Measurements from ENCODE around the gene MED1.
"Not testable (repeated sequence)": the region's sequence is repeated elsewhere in the genome, so short reads cannot be mapped to it uniquely, and the experiment has no call there.

The MED1 gene

DNA sequence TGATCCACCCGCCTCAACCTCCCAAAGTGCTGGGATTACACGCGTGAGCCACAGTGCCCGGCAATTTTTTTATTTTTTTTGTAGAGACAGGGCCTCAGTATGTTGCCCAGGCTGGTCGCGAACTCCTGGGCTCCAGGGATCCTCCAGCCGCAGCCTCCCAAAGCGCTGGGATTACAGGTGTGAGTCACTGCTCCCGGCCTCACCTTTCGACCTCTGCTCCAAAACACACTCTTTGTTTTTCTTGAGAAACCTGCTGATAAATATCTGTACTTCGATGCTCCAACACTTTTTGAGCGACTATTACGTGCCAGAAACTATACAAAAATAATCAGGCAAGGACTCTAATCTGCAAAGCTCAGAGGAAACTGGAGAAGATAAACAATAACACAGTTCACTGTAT is 1.0 kb downstream of the MED1 start:
- DNase-seq (ENCODE audit: low read depth, low spot score): no peak
- H3K4me3 ChIP-seq (ENCODE audit: low read depth, low read length): peak overlapping the region; percentile 99

DNA sequence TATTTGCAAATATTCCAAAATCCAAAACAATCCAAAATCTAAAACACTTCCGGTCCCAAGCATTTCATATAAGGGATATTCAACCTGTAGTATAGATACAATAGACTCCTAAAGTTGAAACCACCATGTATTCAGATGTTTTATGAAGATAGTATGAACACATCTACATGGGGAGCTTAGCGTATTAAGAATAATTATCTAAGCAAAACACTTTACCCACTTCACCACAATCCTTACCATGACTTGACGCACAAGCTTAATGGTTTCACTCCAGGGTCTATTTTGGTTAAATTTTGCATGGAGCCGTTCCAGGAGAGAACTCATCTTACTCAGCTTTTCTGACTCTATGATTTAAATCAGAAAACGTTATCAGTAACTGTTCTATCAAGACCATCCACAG is 3.5 kb downstream of the MED1 start:
- in situ Hi-C loops (cut with HindIII; ENCODE audit: low sequenced_read_pairs): no loop called here
- DNase-seq (ENCODE audit: low read depth, low spot score): no peak
- TF ChIP-seq, protein P1, sequence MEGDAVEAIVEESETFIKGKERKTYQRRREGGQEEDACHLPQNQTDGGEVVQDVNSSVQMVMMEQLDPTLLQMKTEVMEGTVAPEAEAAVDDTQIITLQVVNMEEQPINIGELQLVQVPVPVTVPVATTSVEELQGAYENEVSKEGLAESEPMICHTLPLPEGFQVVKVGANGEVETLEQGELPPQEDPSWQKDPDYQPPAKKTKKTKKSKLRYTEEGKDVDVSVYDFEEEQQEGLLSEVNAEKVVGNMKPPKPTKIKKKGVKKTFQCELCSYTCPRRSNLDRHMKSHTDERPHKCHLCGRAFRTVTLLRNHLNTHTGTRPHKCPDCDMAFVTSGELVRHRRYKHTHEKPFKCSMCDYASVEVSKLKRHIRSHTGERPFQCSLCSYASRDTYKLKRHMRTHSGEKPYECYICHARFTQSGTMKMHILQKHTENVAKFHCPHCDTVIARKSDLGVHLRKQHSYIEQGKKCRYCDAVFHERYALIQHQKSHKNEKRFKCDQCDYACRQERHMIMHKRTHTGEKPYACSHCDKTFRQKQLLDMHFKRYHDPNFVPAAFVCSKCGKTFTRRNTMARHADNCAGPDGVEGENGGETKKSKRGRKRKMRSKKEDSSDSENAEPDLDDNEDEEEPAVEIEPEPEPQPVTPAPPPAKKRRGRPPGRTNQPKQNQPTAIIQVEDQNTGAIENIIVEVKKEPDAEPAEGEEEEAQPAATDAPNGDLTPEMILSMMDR (IDR thresholded peaks at IDR 0.05; ENCODE audit: low read depth, low read length): no peak
- H3K4me3 ChIP-seq (ENCODE audit: low read depth, low read length): no peak overlapping the region

More for the DNA sequence above, 1.0 kb downstream of the MED1 start:
- in situ Hi-C loops (cut with HindIII; ENCODE audit: low sequenced_read_pairs): no loop called here
- TF ChIP-seq, protein P1 (IDR thresholded peaks at IDR 0.05; ENCODE audit: low read depth, low read length): no peak

DNA sequence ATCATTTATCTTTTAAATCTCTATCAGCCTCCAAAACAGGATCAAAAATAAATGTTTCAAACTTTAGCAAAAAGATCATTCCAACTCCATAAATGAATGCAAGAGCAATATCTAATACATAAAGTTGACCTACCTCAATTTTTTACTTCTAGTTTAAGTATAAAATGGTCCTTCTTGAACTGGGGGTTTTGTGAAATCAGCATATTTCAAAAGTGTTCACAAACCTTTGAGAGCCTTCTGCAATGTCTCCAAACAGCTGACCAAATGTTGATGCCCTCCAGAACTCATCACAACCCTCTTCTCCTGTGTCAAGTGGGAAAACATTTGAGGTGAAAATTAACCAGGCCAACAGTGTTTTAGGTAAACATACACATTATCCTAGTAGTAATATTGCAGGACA is 7.7 kb downstream of the MED1 start:
- in situ Hi-C loops (cut with HindIII; ENCODE audit: low sequenced_read_pairs): no loop called here
- TF ChIP-seq, protein P1 (IDR thresholded peaks at IDR 0.05; ENCODE audit: low read depth, low read length): no peak
- H3K4me3 ChIP-seq (ENCODE audit: low read depth, low read length): no peak overlapping the region
- DNase-seq (ENCODE audit: low read depth, low spot score): no peak

DNA sequence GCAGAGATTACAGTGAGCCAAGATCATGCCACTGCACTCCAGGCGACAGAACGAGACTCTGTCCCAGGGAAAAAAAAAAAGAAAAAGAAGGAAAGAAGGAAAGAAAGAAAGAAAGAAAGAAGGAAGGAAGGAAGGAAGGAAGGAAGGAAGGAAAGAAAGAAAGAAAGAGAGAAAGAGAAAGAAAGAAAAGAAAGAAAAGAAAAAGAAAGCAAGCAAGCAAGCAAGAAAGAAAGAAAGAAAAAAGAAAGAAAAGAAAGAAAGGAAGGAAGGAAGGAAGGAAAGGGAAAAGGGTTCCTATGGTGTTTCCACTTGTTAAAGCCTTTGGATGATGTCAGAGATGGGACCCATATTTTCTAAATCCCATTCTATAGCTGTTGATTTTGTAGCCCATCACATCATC is 11.2 kb downstream of the MED1 start:
- DNase-seq (ENCODE audit: low read depth, low spot score); H3K4me3 ChIP-seq (ENCODE audit: low read depth, low read length); in situ Hi-C loops (cut with HindIII; ENCODE audit: low sequenced_read_pairs): not testable (repeated sequence)

- no peak for DNase-seq (ENCODE audit: low read depth, low spot score)
- in situ Hi-C loops (cut with HindIII; ENCODE audit: low sequenced_read_pairs): no loop called here
- H3K4me3 ChIP-seq (ENCODE audit: low read depth, low read length): no peak overlapping the region
- TF ChIP-seq, protein P1 (IDR thresholded peaks at IDR 0.05; ENCODE audit: low read depth, low read length): no peak
Measured at GRCh38 chr17:39429600-39429999, 21.5 kb downstream of the MED1 start.

- in situ Hi-C loops (cut with HindIII; ENCODE audit: low sequenced_read_pairs): no loop called here
- no peak overlapping the region for H3K4me3 ChIP-seq (ENCODE audit: low read depth, low read length)
- TF ChIP-seq, protein P1 (IDR thresholded peaks at IDR 0.05; ENCODE audit: low read depth, low read length): no peak
- no peak for DNase-seq (ENCODE audit: low read depth, low spot score)
Measured at GRCh38 chr17:39416141-39416540, 34.9 kb downstream of the MED1 start.

DNA sequence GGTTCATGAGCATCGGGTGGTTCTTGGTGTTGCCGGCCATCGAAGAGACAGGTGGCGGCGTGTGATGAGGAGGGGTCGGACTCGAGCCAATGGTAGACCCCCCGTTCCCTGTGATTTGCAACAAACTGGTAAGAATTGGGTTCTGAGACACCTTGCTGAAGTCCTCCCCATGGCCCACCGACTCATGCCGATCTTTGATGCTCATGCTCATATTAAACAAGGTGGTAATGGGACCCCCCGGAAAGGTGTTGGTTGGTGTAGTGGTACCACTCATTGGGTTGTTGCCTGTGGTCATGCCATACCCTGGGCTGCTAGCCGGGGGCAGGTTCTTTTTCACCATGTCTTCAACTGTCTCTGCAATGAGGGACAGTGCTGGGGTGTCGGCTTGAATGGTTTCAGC is 40.8 kb downstream of the MED1 start:
- no peak overlapping the region for H3K4me3 ChIP-seq (ENCODE audit: low read depth, low read length)
- DNase-seq (ENCODE audit: low read depth, low spot score): no peak
- in situ Hi-C loops (cut with HindIII; ENCODE audit: low sequenced_read_pairs): no loop called here
- TF ChIP-seq, protein P1 (IDR thresholded peaks at IDR 0.05; ENCODE audit: low read depth, low read length): no peak

Data from astrocyte of the spinal cord (primary cell).